ENCODE measurements around the gene SLC12A2. TPM values are rescaled to one million over a fixed set of nuclear protein-coding genes. Genes with fewer than 3 reads are reported as not detected.

The SLC12A2 gene
- total RNA-seq, 1 donor from 2014 or later = 24.6 TPM

GRCh38 chr5:128053291-128053954, 30.1 kb upstream of the SLC12A2 start:
- Histone ChIP-seq H2AFZ (replicated peaks) (no peak overlapping the region), H3K4me2 (no peak overlapping the region), H4K20me1 (ENCODE audit: low read depth) (no peaks in the 10 kb centered on the region), H3K27me3 (no peaks in the 10 kb centered on the region), H3K36me3 (no peaks in the 10 kb centered on the region), H3K4me1 (no peaks in the 10 kb centered on the region), H3K9ac (no peak overlapping the region), H3F3A (ENCODE audit: low read depth) (no peaks in the 10 kb centered on the region), H3K4me3 (no peak overlapping the region), H3K27ac (no peak overlapping the region), H3K9me3 (ENCODE audit: low read depth) (no peaks in the 10 kb centered on the region), H3K79me2 (ENCODE audit: low read depth) (no peaks in the 10 kb centered on the region)
- TF ChIP-seq EZH2 (IDR thresholded peaks at IDR 0.05) (no peak), CTCF (IDR thresholded peaks at IDR 0.05) (no peak), EZH2phosphoT487 (IDR thresholded peaks at IDR 0.05) (no peak)
- DNase-seq (ENCODE audit: low spot score) = no peak
- Mint-ChIP-seq H3K4me1 (no peaks in the 10 kb centered on the region), H3K9me3 (peaks cover 18% of the 10 kb centered on the region), H3K27ac (no peak overlapping the region), H3K4me3 (no peak overlapping the region), H3K36me3 (peaks cover 30% of the 10 kb centered on the region), H3K27me3 (ENCODE audit: insufficient read depth, low read depth) (no peaks in the 10 kb centered on the region)

GRCh38 chr5:128060644-128061385, 22.8 kb upstream of the SLC12A2 start:
- no peak overlapping the region for H3K27ac ChIP-seq
- Mint-ChIP-seq H3K9me3 (no peaks in the 10 kb centered on the region), H3K36me3 (peaks cover 3% of the 10 kb centered on the region), H3K27ac (no peak overlapping the region), H3K4me1 (peaks cover 2% of the 10 kb centered on the region), H3K27me3 (ENCODE audit: insufficient read depth, low read depth) (no peaks in the 10 kb centered on the region), H3K4me3 (no peak overlapping the region)
- H3K9me3 ChIP-seq (ENCODE audit: low read depth) = no peaks in the 10 kb centered on the region
- H2AFZ ChIP-seq (replicated peaks) = no peak overlapping the region
- no peak overlapping the region for H3K4me2 ChIP-seq
- no peaks in the 10 kb centered on the region for H3K4me1 ChIP-seq
- no peaks in the 10 kb centered on the region for H3K36me3 ChIP-seq
- H3K27me3 ChIP-seq = no peaks in the 10 kb centered on the region
- no peaks in the 10 kb centered on the region for H3F3A ChIP-seq (ENCODE audit: low read depth)
- no peaks in the 10 kb centered on the region for H3K79me2 ChIP-seq (ENCODE audit: low read depth)
- DNase-seq (ENCODE audit: low spot score) = no peak
- H3K9ac ChIP-seq = no peak overlapping the region
- H3K4me3 ChIP-seq = no peak overlapping the region
- TF ChIP-seq CTCF (IDR thresholded peaks at IDR 0.05) = no peak
- TF ChIP-seq EZH2phosphoT487 (IDR thresholded peaks at IDR 0.05) = no peak
- TF ChIP-seq EZH2 (IDR thresholded peaks at IDR 0.05) = no peak
- H4K20me1 ChIP-seq (ENCODE audit: low read depth) = no peaks in the 10 kb centered on the region

- Histone ChIP-seq H3K27ac (no peak overlapping the region), H3K4me2 (no peak overlapping the region), H4K20me1 (ENCODE audit: low read depth) (no peaks in the 10 kb centered on the region), H3F3A (ENCODE audit: low read depth) (no peaks in the 10 kb centered on the region), H3K27me3 (no peaks in the 10 kb centered on the region), H3K4me1 (no peaks in the 10 kb centered on the region), H3K36me3 (no peaks in the 10 kb centered on the region), H3K79me2 (ENCODE audit: low read depth) (no peaks in the 10 kb centered on the region), H3K9ac (no peak overlapping the region), H3K9me3 (ENCODE audit: low read depth) (no peaks in the 10 kb centered on the region), H2AFZ (replicated peaks) (no peak overlapping the region), H3K4me3 (no peak overlapping the region)
- no peak overlapping the region for H3K4me3 Mint-ChIP-seq
- DNase-seq (ENCODE audit: low spot score) = no peak
- no peaks in the 10 kb centered on the region for H3K36me3 Mint-ChIP-seq
- no peak overlapping the region for H3K27ac Mint-ChIP-seq
- no peak for TF ChIP-seq EZH2 (IDR thresholded peaks at IDR 0.05)
- no peak for TF ChIP-seq CTCF (IDR thresholded peaks at IDR 0.05)
- no peak for TF ChIP-seq EZH2phosphoT487 (IDR thresholded peaks at IDR 0.05)
- peaks cover 5% of the 10 kb centered on the region for H3K4me1 Mint-ChIP-seq
- H3K27me3 Mint-ChIP-seq (ENCODE audit: insufficient read depth, low read depth) = no peaks in the 10 kb centered on the region
- H3K9me3 Mint-ChIP-seq = no peaks in the 10 kb centered on the region
These were observed 21.3 kb upstream of the SLC12A2 start for GRCh38 chr5:128062172-128062746.

All from neural progenitor cell (in vitro differentiated cells).